Vagina (tissue), 2 donors: ENCODE data around the gene GALNTL6.

Source experiments
- CTCF ChIP-seq, 3 experiments: fragments of 450-650 bp in 2 of 3; fragments of 200-600 bp in 1 of 3; sonication (generic) in 1 of 3; IDR thresholded peaks; one replicate each; pipeline ENCODE4 v1.5.1; 2017 to 2019; ENCODE audit warnings: antibody characterized with exemption in 3 of 3, mild to moderate bottlenecking in 2 of 3, moderate library complexity in 2 of 3
- POLR2A ChIP-seq, 2 donors: fragments of 450-650 bp; IDR thresholded peaks; one replicate each; pipeline ENCODE4 v1.6.1; 2017; ENCODE audit warnings: antibody characterized with exemption in 2 of 2, mild to moderate bottlenecking in 2 of 2, moderate library complexity in 2 of 2
- POLR2AphosphoS5 ChIP-seq, 2 donors: sonication (generic); formaldehyde crosslinking; IDR thresholded peaks; one replicate each; pipeline ENCODE4 v1.9.0; 2017; ENCODE audit warnings: antibody characterized with exemption in 2 of 2, mild to moderate bottlenecking in 2 of 2, low read depth in 1 of 2; ENCODE audit not compliant: insufficient read depth in 1 of 2

- TF ChIP-seq CTCF (IDR thresholded peaks at IDR 0.05) (no peak), POLR2A (IDR thresholded peaks at IDR 0.05) (no peak), POLR2AphosphoS5 (IDR thresholded peaks at IDR 0.05; ENCODE audit: insufficient read depth in 1 of 2, low read depth in 1 of 2) (no peak)
Measured at GRCh38 chr4:172794307-172794703, 981.1 kb downstream of the GALNTL6 start.
